ENCODE measurements around the gene SYNM. TPM values are rescaled to one million over a fixed set of nuclear protein-coding genes. Genes with fewer than 3 reads are reported as not detected.

Gene SYNM
- total and polyA plus RNA-seq, 2 donors from 2014 or later, result 4.5 to 23.2 TPM

DNA sequence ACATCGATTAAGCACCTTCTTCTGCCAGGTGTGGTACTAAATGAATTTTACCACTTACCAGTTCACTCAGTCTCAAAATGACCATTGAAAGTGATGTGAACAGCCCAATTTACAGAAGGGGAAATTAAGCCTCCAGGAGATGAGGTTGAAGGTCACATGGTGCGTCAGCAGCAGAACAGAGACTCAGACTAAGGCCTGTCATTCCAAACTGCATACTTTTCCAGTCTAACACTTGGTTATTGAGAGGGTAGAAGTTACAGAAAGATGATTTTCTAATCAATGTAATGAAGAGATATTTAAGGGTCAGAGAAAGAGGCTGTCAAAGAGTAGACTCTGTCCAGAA, 76.1 kb downstream of the SYNM start:
- H3K4me1 ChIP-seq (ENCODE audit: control insufficient read depth in 2 of 3, insufficient read depth in 2 of 3, low read depth in 1 of 3, low read length in 3 of 3), result peaks cover 0 to 7% (median 0%) of the 10 kb centered on the region in 3 donors
- intact Hi-C loops (cut with DNase I), result no loop called here
- DNase-seq (no peak), FAIRE-seq (no peak)
- H3K36me3 ChIP-seq (ENCODE audit: control insufficient read depth in 2 of 3, insufficient read depth in 3 of 3, low read length in 3 of 3), result no peaks in the 10 kb centered on the region
- H3K9me3 ChIP-seq (ENCODE audit: control insufficient read depth in 2 of 3, insufficient read depth in 1 of 3, low read length in 3 of 3), result no peaks in the 10 kb centered on the region
- no peak overlapping the region for H3K4me3 ChIP-seq (ENCODE audit: low read length in 3 of 3)
- no peak overlapping the region for H3K27ac ChIP-seq (ENCODE audit: low read depth in 2 of 2, low read length in 2 of 2)
- TF ChIP-seq, protein P1, sequence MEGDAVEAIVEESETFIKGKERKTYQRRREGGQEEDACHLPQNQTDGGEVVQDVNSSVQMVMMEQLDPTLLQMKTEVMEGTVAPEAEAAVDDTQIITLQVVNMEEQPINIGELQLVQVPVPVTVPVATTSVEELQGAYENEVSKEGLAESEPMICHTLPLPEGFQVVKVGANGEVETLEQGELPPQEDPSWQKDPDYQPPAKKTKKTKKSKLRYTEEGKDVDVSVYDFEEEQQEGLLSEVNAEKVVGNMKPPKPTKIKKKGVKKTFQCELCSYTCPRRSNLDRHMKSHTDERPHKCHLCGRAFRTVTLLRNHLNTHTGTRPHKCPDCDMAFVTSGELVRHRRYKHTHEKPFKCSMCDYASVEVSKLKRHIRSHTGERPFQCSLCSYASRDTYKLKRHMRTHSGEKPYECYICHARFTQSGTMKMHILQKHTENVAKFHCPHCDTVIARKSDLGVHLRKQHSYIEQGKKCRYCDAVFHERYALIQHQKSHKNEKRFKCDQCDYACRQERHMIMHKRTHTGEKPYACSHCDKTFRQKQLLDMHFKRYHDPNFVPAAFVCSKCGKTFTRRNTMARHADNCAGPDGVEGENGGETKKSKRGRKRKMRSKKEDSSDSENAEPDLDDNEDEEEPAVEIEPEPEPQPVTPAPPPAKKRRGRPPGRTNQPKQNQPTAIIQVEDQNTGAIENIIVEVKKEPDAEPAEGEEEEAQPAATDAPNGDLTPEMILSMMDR (IDR thresholded peaks at IDR 0.05; ENCODE audit: borderline replicate concordance, extremely low read depth, insufficient read depth), result no peak
- H3K9ac ChIP-seq (ENCODE audit: low read length in 3 of 3), result no peak overlapping the region
- H3K27me3 ChIP-seq (ENCODE audit: control insufficient read depth, insufficient read depth, low read length), result no peaks in the 10 kb centered on the region

DNA sequence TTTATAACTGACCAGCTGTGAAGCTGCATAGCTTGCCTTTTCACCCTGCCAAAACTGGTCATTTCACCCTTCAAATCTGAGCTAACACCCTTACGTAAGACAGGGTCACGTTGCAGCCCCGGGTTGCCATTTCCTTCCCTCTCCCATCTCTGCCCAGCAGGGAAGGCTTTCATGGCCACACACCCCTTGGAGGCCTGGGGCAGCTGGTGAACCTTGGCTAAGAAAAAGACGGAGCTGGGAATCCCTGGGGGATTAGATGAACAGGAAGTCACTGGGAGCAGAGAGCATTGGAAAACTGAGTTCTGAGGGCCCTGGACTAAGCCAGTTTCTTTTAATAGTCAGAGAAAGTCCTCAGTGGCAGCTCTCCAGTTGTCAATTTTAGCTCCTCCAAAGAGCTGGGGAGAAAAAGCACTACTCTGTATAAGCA, 76.7 kb downstream of the SYNM start:
- intact Hi-C loops (cut with DNase I), result no loop called here
- FAIRE-seq, result no peak

DNA sequence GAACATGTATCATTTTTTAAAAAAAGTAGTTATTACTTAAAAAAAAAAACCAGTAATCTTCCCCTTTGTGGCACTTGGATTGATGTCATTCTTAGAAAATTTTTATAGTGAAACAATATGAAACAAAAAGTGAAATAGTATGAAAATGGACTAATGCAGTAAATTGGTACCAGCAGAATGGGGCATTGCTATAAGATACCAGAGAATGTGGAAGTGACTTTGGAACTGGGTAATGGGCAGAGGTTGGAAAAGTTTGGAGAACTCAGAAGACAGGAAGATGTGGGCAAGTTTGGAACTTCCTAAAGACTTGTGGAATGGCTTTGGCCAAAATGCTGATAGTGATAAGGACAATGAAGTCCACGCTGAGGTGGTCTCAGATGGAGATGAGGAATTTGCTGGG, 77.9 kb downstream of the SYNM start:
- intact Hi-C loops (cut with DNase I), result no loop called here

More for the DNA sequence above, 76.7 kb downstream of the SYNM start:
- no peak overlapping the region for H3K4me3 ChIP-seq (ENCODE audit: low read length in 3 of 3)
- peak overlapping the region; percentile 27 to 47 for H3K27ac ChIP-seq (ENCODE audit: low read depth in 2 of 2, low read length in 2 of 2)
- no peak overlapping the region for H3K9ac ChIP-seq (ENCODE audit: low read length in 3 of 3)
- TF ChIP-seq, protein P1 (IDR thresholded peaks at IDR 0.05; ENCODE audit: borderline replicate concordance, extremely low read depth, insufficient read depth), result no peak
- H3K36me3 ChIP-seq (ENCODE audit: control insufficient read depth in 2 of 3, insufficient read depth in 3 of 3, low read length in 3 of 3), result no peaks in the 10 kb centered on the region
- H3K27me3 ChIP-seq (ENCODE audit: control insufficient read depth, insufficient read depth, low read length), result no peaks in the 10 kb centered on the region
- H3K9me3 ChIP-seq (ENCODE audit: control insufficient read depth in 2 of 3, insufficient read depth in 1 of 3, low read length in 3 of 3), result no peaks in the 10 kb centered on the region
- peak in 1 of 5 donors; percentile 88 for DNase-seq
- peaks cover 0 to 7% (median 0%) of the 10 kb centered on the region in 3 donors for H3K4me1 ChIP-seq (ENCODE audit: control insufficient read depth in 2 of 3, insufficient read depth in 2 of 3, low read depth in 1 of 3, low read length in 3 of 3)

More for the DNA sequence above, 77.9 kb downstream of the SYNM start:
- Histone ChIP-seq H3K4me3 (ENCODE audit: low read length in 3 of 3) (no peak overlapping the region), H3K27me3 (ENCODE audit: control insufficient read depth, insufficient read depth, low read length) (no peaks in the 10 kb centered on the region), H3K9me3 (ENCODE audit: control insufficient read depth in 2 of 3, insufficient read depth in 1 of 3, low read length in 3 of 3) (no peaks in the 10 kb centered on the region), H3K9ac (ENCODE audit: low read length in 3 of 3) (no peak overlapping the region), H3K36me3 (ENCODE audit: control insufficient read depth in 2 of 3, insufficient read depth in 3 of 3, low read length in 3 of 3) (no peaks in the 10 kb centered on the region), H3K27ac (ENCODE audit: low read depth in 2 of 2, low read length in 2 of 2) (no peak overlapping the region), H3K4me1 (ENCODE audit: control insufficient read depth in 2 of 3, insufficient read depth in 2 of 3, low read depth in 1 of 3, low read length in 3 of 3) (peaks cover 0 to 7% (median 0%) of the 10 kb centered on the region in 3 donors)
- TF ChIP-seq, protein P1 (IDR thresholded peaks at IDR 0.05; ENCODE audit: borderline replicate concordance, extremely low read depth, insufficient read depth), result no peak
- FAIRE-seq (no peak), DNase-seq (no peak)

Other genes starting within 250 kb of the SYNM start
- gene PGPEP1L, start 97.3 kb upstream of the SYNM start, total RNA-seq, result 1.1 TPM
- 1.1 TPM for gene PGPEP1L, start 97.3 kb upstream of the SYNM start, polyA plus RNA-seq (ENCODE audit: insufficient read depth, low read depth, low replicate concordance)
- gene TTC23, start 144.5 kb downstream of the SYNM start, total RNA-seq, result 23.6 TPM
- 11.2 TPM for gene TTC23, start 144.5 kb downstream of the SYNM start, polyA plus RNA-seq (ENCODE audit: insufficient read depth, low read depth, low replicate concordance)
- 25.5 TPM for gene LRRC28, start 146.4 kb downstream of the SYNM start, total RNA-seq
- 34.7 TPM for gene LRRC28, start 146.4 kb downstream of the SYNM start, polyA plus RNA-seq (ENCODE audit: insufficient read depth, low read depth, low replicate concordance)

Data from kidney (tissue), 14 donors.